Lower leg skin (tissue), 4 donors: ENCODE results near the gene GSTM4. TPM values are rescaled to one million over a fixed set of nuclear protein-coding genes. Genes with fewer than 3 reads are reported as not detected.
"Not testable (repeated sequence)": the region's sequence is repeated elsewhere in the genome, so short reads cannot be mapped to it uniquely, and the experiment has no call there.

Experiments used
- DNase-seq, 2 donors: peaks; one replicate each; pipeline ENCODE4 v3.0.0-alpha.2; 2019; ENCODE audit warnings: low spot score in 2 of 2
- H3K4me3 ChIP-seq: fragments of 200-600 bp; sonication (generic); 2 replicates; pipeline ENCODE4 v1.5.1; 2017; ENCODE audit warnings: mild to moderate bottlenecking, low read depth; ENCODE audit not compliant: poor library complexity, severe bottlenecking
- CTCF ChIP-seq, 3 donors: fragments of 450-650 bp; IDR thresholded peaks; one replicate each; pipeline ENCODE4 v1.5.1; 2016; ENCODE audit warnings: antibody characterized with exemption in 3 of 3, mild to moderate bottlenecking in 3 of 3, moderate library complexity in 2 of 3
- POLR2A ChIP-seq, 2 donors: fragments of 450-650 bp; IDR thresholded peaks; one replicate each; pipeline ENCODE4 v1.6.1; 2016 to 2017; ENCODE audit warnings: antibody characterized with exemption in 2 of 2, mild to moderate bottlenecking in 1 of 2, moderate library complexity in 1 of 2
- WGBS, 2 donors: methylation state at CpG; one replicate each; pipeline ENCODE4 v1.1.5; 2018; 5-methylcytosine and 5-hydroxymethylcytosine counted together
- intact Hi-C: fragments of 100-400 bp; cut with DNase I; formaldehyde crosslinking; loops from one replicate; pipeline ENCODE4 v1.15.0; 2023; ENCODE audit warnings: low total_unique reads
- total RNA-seq, 4 donors: library from RNA; depleted of rRNA; stranded (reverse); fragments of >200 nt; gene quantifications; one replicate each; pipeline ENCODE4 v1.1.0, GENCODE V29; 2016

GSTM4 gene
- total RNA-seq, 4 donors from 2014 or later = 13.4 to 23.3 (median 19.1) TPM

GRCh38 chr1:109677459-109677858 lies 21.6 kb downstream of the GSTM4 start:
- TF ChIP-seq POLR2A (IDR thresholded peaks at IDR 0.05) (no peak), CTCF (IDR thresholded peaks at IDR 0.05) (no peak)
- intact Hi-C loops = no loop called here
- no peak overlapping the region for H3K4me3 ChIP-seq
- no peak for DNase-seq
- 79 to 83% methylated on average over 3 of the region's 3 CpGs for WGBS, 2 donors

- intact Hi-C loops, DNase-seq, H3K4me3 ChIP-seq: not testable (repeated sequence)
- WGBS, 2 donors = 71 to 75% methylated on average over 2 of the region's 2 CpGs
Measured at GRCh38 chr1:109678637-109679036, 22.7 kb downstream of the GSTM4 start.

GRCh38 chr1:109684777-109685176 lies 28.9 kb downstream of the GSTM4 start:
- DNase-seq, intact Hi-C loops, H3K4me3 ChIP-seq: not testable (repeated sequence)
- WGBS, 2 donors = no CpG with 5 or more reads among the region's 6 CpGs

- intact Hi-C loops, H3K4me3 ChIP-seq, DNase-seq: not testable (repeated sequence)
- no CpG with 5 or more reads among the region's 1 CpG for WGBS, 2 donors
Measured at GRCh38 chr1:109685399-109685798, 29.5 kb downstream of the GSTM4 start.

GRCh38 chr1:109685890-109686289 lies 30.0 kb downstream of the GSTM4 start:
- intact Hi-C loops, H3K4me3 ChIP-seq, DNase-seq: not testable (repeated sequence)
- WGBS, 2 donors = no CpG with 5 or more reads among the region's 4 CpGs

- DNase-seq, intact Hi-C loops, H3K4me3 ChIP-seq: not testable (repeated sequence)
- WGBS, 2 donors = no CpG with 5 or more reads among the region's 11 CpGs
Measured at GRCh38 chr1:109687109-109687508, 31.2 kb downstream of the GSTM4 start.

- WGBS, 2 donors = no CpG with 5 or more reads among the region's 46 CpGs
- no peak within 1 kb of the TSS for H3K4me3 ChIP-seq
- intact Hi-C loops = no loop called here
- TF ChIP-seq POLR2A (IDR thresholded peaks at IDR 0.05) = no peak
- TF ChIP-seq CTCF (IDR thresholded peaks at IDR 0.05) = no peak
- DNase-seq = peak in 1 of 2 donors; percentile 95
Measured at GRCh38 chr1:109687641-109688499, 32.0 kb downstream of the GSTM4 start, which contains the start of gene GSTM1. Gene GSTM1 (plus strand): TSS chr1:109687817. CDS start chr1:109687874, 57 bp downstream.

GRCh38 chr1:109689844-109690405 lies 34.0 kb downstream of the GSTM4 start:
- no CpG with 5 or more reads among the region's 6 CpGs for WGBS, 2 donors
- intact Hi-C loops = no loop called here
- DNase-seq = peak in 1 of 2 donors; percentile 70
- TF ChIP-seq POLR2A (IDR thresholded peaks at IDR 0.05) = no peak
- TF ChIP-seq CTCF (IDR thresholded peaks at IDR 0.05) = no peak
- no peak overlapping the region for H3K4me3 ChIP-seq
